Measurements from ENCODE around the gene ZNF142. TPM values are rescaled to one million over a fixed set of nuclear protein-coding genes. Genes with fewer than 3 reads are reported as not detected.

ZNF142 gene
- total and polyA plus RNA-seq, 2 of the 4 experiments (the other 2 are of a cell fraction): 4.3 to 9.7 TPM

DNA sequence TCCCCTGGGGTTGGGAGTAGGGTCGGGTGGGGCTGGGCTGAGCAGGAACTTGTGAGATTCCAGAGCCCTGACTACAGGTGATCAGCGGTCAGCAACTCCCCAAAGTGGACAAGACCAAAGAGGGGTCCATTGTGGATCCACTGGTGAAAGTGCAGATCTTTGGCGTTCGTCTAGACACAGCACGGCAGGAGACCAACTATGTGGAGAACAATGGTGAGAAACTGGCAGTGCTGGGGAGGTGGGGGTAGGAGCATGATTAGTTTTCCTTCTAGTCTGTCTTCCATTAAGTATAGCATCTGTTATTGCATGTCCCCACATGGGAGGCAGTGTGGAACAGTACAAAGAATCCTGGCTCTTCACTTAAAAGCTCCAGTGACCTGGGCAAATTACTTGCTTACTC, 23.7 kb downstream of the ZNF142 start:
- ATAC-seq (ENCODE audit: low read depth) (no peak), DNase-seq (no peak)
- Histone ChIP-seq H3K4ac (ENCODE audit: low read depth, low read length) (no peak overlapping the region), H3K9me1 (ENCODE audit: insufficient read depth, low read length) (peaks cover 8% of the 10 kb centered on the region; the same call in 1 of the 2 replicates), H3K9ac (ENCODE audit: low read depth, low read length) (no peak overlapping the region), H3K36me3 (ENCODE audit: control insufficient read depth, insufficient read depth, low read length) (peaks cover 48% of the 10 kb centered on the region), H4K91ac (ENCODE audit: insufficient read depth, low read depth, low read length) (no peak overlapping the region), H4K8ac (ENCODE audit: low read depth in 2 of 2, low read length in 2 of 2) (no peak overlapping the region), H3K23ac (ENCODE audit: low read depth, low read length) (no peak overlapping the region), H3K18ac (ENCODE audit: low read depth, low read length) (no peak overlapping the region), H3K4me3 (ENCODE audit: insufficient read depth, low read depth, low read length) (no peak overlapping the region), H3K56ac (ENCODE audit: extremely low read depth, insufficient read depth, low read length) (no peak overlapping the region), H2BK5ac (ENCODE audit: low read depth, low read length, poor library complexity, severe bottlenecking) (no peak overlapping the region), H4K20me1 (ENCODE audit: insufficient read depth, low read length) (no peaks in the 10 kb centered on the region), H3K27ac (ENCODE audit: insufficient read depth, low read length) (no peak overlapping the region), H3K14ac (replicated peaks; ENCODE audit: low read depth, low read length) (no peak overlapping the region), H3K4me1 (ENCODE audit: control insufficient read depth, insufficient read depth, low read length) (peaks cover under 1% of the 10 kb centered on the region; the same call in 1 of the 2 replicates), H2AK9ac (replicated peaks; ENCODE audit: low read depth, low read length, poor library complexity) (no peak overlapping the region), H2AK5ac (ENCODE audit: low read depth, low read length) (no peak overlapping the region), H2BK20ac (ENCODE audit: low read depth, low read length) (no peak overlapping the region), H3K27me3 (ENCODE audit: control insufficient read depth, insufficient read depth, low read length) (no peaks in the 10 kb centered on the region), H2AFZ (replicated peaks; ENCODE audit: low read length, poor library complexity) (no peak overlapping the region), H2BK15ac (ENCODE audit: low read depth, low read length) (no peak overlapping the region), H3K9me3 (ENCODE audit: control insufficient read depth, insufficient read depth, low read length) (no peaks in the 10 kb centered on the region), H3K79me1 (ENCODE audit: low read depth in 1 of 2, low read length in 2 of 2) (no peaks in the 10 kb centered on the region), H2BK120ac (ENCODE audit: low read depth, low read length) (no peak overlapping the region), H3K4me2 (ENCODE audit: low read depth, low read length) (no peak overlapping the region), H4K5ac (ENCODE audit: low read depth, low read length) (no peak overlapping the region)
- no peak for TF ChIP-seq RFX5 (IDR thresholded peaks at IDR 0.05; ENCODE audit: low read depth, low read length)
- no peak for TF ChIP-seq CTCF (conservative IDR thresholded peaks at IDR 0.05; ENCODE audit: low read depth, low read length)
- TF ChIP-seq SMC3 (IDR thresholded peaks at IDR 0.05; ENCODE audit: low read depth, low read length): no peak
- TF ChIP-seq MAFK (IDR thresholded peaks at IDR 0.05; ENCODE audit: low read depth, low read length): no peak
- TF ChIP-seq RCOR1 (IDR thresholded peaks at IDR 0.05; ENCODE audit: insufficient replicate concordance, low read length): no peak
- TF ChIP-seq CEBPB (IDR thresholded peaks at IDR 0.05; ENCODE audit: low read depth, low read length): no peak
- WGBS, 2 experiments (ENCODE audit: extremely low coverage in 2 of 2, insufficient read length in 1 of 2): no CpG with 5 or more reads among the region's 5 CpGs
- CTCF ChIA-PET: no interaction called here
- dilution Hi-C loops (cut with HindIII; ENCODE audit: low sequenced_read_pairs, unreplicated experiment): no loop called here
- BruUV-seq (replicated peaks): no TSS peak
- intact Hi-C loops (cut with micrococcal nuclease): no loop called here
- in situ Hi-C loops (cut with MboI; ENCODE audit: low sequenced_read_pairs): no loop called here
- POLR2A ChIA-PET (ENCODE audit: unreplicated experiment): no interaction called here
